ENCODE results near the gene SCPEP1.
"Not testable (repeated sequence)": the region's sequence is repeated elsewhere in the genome, so short reads cannot be mapped to it uniquely, and the experiment has no call there.

The SCPEP1 gene

DNA sequence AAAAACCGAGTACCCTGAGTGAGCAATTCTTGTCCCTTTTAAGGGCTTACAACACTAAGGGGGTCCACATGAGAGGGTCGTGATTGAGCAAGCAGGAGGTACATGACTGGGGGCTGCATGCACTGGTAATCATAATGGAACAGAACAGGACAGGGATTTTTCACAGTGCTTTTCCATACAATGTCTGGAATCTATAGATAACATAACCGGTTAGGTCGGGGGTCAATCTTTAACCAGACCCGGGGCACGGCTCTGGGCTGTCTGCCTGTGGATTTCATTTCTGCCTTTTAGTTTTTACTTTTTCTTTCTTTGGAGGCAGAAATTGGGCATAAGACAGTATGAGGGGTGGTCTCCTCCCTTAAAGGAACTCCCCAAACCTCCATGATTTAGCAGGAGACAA lies 12.2 kb upstream of the SCPEP1 start:
- not testable (repeated sequence) for DNase-seq

DNA sequence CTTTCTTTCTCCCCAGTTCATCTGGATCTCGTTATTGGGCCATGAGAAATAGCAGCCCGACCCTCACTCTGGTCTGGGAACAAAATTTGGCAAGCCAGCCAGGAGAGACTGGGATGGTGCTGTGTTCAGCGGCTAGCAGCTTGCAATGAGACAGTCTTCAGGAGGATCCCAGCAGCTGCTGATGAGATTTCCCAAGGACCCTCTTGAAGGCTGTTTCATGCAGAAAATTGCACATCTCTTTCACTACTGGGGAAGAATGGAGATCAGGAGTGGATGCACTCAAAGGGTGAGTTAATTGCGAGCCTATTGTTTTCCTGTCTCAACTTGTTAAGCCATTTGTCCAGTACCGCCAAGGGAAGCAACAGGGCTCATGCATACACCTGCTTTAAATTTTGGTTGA lies 11.6 kb upstream of the SCPEP1 start:
- no peak for DNase-seq

DNA sequence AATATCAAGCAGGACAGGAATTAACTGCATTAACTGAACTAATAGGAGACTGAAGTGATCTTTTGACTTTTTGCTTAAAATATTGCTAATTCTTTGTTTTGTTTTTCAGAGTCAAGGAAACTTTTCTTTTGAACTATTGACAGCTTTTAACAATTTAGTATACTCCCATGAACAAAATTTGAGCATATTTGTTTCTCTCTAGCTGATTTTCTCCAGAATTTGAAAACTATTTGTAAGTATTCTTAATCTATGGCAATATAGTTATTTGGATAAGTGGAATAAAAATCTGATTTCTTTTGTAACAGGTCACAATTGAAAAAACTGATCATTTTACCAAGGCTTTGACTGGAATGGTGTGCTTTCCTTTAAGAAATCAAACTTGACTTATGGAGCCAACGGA lies 7.0 kb upstream of the SCPEP1 start:
- no peak for DNase-seq

DNA sequence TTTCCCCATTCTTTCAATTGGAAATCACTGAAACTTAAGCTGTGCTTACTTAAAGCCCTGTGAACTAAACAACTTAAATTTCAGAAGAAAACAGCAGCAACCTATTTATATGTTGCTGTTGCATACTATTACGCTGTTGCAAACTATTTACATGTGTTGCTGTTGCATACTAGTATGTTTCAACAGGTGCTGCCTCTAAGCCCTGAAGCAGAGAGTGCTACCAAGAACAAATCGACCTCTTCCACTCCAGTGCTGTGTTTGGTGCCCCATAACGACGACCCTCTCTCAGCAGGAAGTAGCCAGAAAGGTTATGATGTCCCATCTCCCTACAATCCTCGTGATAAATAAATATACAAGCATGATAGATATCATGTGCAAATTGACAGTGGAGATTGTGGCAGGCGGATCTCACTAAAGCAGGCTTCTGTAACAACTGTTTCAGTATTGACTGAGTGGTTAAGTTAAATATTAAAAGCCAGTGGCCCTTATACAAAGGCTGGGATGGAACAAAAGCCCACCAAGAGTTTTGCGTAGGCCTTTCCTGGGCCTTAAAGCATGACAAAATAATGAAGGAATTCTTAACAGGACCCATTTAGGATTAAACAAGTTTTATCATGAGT lies 5.7 kb upstream of the SCPEP1 start:
- no peak for DNase-seq

DNA sequence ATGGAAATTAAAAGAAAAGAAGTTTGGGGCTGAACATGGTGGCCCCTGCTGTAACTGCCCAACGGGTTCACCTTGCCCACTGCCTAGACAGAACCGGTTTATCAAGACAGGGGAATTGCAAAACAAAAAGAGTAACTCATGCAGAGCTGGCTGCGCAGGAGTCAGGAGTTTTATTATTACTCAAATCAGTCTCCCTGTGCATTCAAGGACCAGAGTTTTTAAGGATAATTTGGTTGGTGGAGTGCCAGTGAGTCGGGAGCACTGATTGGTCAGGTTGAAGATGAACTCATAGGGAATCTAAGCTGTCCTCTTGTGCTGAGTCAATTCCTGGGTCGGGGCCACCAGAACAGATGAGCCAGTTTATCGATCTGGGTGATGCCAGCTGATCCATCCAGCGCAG lies 4.4 kb upstream of the SCPEP1 start:
- no peak for DNase-seq

DNA sequence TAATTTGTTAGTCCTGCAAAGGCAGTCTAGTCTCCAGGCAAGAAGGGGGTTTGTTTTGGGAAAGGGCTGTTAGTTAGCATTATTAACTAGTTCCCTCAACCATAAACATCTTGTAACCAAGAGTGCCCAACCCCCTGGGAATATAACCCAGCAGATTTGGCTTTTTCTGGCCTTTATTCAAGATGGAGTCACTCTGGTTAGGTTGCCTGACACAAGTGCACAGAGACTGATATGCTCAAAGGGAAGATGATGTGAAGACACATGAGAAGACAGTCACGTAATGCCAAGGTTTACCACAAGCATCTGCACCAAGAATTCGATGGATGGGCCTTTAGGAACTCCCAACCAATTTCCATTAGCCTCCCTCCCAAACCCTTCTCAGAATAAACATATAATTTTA lies 3.9 kb upstream of the SCPEP1 start:
- DNase-seq: no peak

DNA sequence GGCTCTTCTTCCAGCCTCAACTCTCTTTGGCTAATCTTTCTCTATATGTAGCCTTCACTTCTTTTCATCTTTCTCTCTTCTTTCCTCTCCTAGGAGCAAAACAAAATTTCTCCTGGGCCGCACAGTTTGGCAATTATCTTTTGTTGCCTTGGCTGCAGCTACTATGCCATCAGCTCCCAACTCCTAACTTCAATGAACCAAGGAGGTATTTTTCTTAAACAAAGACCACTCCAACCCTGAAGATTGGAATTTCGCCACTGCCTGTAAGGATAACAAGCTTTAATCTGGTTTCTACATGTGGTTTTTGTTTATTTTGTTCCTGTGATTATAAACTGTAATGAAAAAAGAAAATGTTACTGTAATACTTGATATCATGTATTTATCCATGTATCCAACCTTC lies 2.3 kb upstream of the SCPEP1 start:
- DNase-seq: no peak

DNA sequence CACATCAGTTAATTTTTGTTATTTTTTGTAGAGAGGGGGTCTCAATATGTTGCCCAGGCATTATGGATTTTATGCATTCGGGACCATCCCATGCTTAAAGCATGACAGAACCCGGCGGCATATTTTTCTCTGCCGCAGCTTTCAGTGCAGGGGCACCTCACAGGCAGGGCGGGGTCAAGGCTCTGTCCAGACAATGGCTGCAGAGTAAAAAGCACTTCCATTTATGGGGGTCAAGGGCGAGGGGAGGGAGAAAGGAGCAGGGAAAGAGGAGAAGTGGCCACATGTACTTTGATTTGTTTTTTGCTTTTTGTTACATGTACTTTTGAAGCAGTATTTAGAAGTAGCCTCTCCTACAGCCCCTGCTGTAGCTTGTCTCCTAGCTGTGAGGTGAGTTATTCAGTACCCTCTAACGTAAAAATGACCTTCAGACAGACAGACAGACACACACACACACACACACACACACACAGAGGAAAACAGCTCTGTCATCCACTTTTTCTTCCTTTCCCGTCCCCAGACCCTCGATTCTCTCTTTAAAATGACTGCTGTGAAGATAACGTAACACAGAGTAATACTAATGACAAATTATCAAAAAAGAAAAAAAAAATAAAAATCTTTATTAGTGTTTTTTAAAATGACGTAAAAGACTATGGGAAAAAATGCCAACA lies 856 bp upstream of the SCPEP1 start:
- no peak for DNase-seq

DNA sequence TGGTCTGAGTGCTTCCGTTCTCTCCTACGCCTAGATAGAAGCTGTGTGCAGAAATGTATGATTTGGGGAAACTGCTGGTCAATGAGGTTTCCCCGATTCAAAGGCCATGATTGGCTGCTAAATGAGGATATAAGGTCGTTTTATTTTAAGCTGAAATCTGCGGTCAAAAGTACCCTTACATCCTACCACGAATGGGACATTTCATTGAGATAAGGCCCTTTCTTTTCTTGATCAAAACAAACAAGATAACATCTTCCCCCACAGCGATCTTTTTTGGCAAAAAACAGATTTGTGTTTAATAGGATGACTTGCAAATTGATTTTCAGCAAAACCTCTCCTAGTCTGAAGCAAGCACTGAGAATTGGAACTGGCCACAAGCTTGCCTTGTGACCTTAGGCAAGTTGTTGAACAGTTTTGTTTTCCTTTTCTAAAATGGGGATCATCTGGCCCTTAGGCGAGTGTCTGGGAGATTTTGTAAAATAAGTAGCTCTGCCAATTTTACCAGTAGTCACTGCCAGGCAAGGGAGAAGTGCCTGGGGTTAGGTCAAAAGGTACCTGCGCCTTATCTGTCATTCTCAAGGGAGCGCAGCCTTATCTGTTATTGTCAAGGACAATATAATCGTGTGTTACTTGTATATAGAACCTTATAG lies 635 bp downstream of the SCPEP1 start:
- no peak for DNase-seq

DNA sequence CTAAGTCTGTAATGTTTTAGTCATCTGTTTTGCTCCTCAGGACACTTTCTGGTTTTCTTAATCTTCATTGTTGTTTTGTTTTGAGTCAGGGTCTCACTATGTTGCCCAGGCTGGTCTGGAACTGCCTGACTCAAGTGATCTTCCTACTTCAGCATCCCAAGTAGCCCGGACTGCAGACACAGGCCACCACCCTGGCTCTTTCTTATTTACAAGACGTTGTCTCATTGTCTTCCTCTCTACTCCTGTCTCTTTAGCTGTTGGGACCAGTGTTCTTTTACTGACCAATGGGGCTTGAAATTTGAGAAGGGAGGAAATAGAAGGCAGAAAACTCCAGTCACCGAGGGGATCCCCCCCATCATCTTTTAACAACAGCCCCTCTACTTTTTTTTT lies 1.2 kb downstream of the SCPEP1 start:
- DNase-seq: no peak

DNA sequence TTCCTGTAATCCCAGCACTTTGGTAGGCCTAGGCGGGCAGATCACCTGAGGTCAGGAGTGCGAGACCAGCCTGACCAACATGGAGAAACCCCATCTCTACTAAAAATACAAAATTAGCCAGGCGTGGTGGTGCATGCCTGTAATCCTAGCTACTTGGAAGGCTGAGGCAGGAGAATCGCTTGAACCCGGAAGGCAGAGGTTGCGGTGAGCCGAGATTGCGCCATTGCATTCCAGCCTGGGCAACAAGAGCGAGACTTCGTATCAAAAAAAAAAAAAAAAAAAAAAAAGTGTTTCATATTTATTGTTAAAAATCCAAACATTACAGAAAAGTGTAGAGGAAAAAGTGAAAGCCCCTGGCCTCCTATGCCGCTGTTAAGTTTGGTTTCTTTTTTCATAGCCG lies 2.6 kb downstream of the SCPEP1 start:
- DNase-seq: not testable (repeated sequence)

DNA sequence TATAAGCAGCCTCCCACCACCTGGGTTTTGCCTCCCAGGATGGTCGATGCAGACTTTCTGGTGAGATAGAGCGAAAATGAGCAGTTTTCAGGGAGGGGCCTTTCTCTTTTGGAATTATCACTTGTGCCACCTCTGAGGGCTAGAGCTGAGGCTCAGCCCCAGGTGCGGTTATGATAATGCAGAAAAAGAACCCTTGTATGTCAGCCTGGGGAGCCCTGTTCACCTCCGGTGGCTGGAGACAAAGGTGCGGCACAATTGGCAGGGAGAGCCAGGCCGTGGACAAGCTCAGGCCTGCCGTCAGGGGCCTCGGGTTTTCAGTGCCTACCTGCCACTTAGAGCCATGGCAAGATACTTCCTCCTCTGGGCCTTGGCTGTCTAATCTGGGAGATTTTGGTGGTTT lies 4.4 kb downstream of the SCPEP1 start:
- DNase-seq: no peak

DNA sequence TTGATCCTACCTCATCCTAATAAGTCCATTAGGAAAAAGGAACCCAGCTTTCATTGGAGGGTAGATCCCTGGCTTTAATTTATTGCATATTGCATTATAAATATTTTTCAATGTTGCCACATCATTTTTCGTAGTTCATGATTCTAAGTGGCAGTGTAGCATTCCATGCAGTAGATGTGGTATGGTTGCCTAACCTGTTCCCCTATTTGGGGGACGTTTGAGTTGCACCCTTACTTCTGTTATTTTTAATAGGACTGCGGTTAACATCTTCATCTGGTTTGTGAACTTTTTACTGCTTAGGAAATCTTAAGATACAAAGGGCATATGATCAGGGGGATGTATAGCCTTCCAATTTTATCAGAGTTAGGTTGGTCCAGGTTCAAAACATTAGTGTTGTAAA lies 5.4 kb downstream of the SCPEP1 start:
- no peak for DNase-seq

DNA sequence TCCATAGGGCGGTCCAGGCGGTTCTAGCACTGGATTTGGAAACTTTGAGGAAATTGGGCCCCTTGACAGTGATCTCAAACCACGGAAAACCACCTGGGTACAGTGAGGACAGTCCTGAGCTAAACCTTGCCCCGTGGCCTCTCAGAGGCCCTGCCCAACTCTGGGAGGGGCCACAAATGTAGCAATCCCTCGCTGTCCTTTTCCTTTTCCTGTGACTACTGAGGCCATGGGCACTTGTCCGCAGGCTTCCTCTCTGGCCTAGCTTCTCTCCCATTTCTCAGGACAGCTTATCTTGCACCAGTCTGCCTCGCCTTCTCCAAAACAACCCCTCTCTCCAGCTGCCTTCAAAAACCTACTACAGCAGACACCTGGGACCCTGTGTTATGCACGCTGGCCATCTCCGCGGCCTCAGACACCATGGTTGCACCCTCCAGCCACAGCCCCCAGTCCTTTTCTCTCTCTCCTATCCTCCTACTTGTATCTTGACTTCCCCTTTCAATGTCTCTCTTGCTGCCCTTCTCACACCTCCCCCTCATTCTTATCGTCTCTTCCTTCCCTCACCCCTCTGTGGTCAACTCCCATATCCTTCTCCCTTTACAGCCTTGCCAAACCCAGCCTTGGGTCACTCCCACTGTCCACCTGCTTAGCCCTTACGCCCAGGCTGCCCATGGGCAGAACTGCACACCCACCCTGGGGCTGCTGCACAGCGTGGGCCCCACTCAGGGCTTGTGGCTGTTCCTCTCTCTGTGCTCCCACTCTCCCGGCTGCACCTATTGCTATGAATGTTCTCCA lies 7.6 kb downstream of the SCPEP1 start:
- no peak for DNase-seq

DNA sequence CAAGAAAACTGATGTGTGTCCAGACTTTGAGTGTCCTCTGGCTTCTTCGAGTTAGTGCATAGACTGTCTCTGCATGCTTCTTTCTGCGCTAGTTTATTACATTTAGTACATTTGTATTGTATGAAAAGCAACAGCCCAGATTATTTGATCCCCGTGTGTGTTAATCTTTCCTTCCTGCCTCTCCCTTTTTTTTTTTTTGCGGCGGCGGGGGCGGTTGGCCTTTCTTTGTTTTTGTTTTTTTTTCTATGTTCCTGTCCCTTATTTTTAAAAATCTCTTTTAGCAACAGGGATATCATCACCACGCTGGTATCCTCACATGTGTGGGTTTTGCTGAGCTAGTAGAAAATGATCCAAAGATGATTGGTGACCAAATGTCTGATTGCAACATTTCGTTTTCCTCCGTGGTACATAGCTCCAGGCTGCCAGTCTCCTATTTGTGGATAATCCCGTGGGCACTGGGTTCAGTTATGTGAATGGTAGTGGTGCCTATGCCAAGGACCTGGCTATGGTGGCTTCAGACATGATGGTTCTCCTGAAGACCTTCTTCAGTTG lies 9.4 kb downstream of the SCPEP1 start:
- DNase-seq: no peak

DNA sequence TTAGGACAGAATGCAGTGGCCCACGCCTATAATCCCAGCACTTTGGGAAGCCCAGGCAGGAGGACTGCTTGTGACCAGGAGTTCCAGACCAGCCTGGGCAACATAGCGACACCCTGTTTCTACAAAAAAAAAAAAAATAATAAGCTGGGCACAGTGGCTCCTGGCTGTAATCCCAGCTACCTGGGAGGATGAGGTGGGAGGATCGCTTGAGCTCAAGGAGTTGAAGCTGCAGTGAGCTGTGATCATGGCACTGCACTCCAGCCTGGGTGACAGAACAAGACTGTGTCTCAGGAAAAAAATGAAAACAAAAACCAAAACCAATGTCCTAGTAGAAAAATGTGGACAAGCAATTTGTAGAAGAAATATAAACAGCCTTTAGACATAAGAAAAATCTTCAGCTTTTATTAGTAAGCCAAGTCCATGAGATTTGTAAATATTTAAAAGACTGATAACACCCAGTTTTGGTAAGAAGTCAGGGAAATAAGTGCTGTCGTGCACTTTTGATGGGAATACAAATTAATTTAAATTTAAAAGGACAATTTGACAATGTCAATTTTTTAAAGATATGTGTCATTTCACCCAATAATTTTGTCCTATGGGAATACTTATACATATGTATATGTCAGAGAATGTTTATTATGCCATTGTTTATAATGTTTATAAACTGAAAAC lies 11.1 kb downstream of the SCPEP1 start:
- no peak for DNase-seq

DNA sequence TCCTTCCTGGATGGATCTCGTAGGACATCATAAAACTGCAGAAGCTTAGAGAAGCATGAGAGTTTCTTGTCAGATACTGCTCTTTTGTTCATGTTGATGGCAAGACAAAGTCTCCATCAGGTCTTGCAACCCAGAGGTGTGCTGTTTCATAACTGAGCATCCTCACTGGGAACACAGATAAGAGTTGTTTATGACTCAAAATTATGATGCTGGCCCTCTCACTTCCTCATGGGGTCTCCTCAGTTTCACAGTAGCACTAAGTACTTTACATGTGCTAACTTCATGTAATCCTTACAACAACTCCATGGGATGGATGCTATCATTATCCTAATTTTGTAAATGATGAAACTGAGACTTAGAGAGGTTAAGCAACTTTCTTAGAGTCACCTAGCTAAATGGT lies 14.4 kb downstream of the SCPEP1 start:
- DNase-seq: no peak

DNA sequence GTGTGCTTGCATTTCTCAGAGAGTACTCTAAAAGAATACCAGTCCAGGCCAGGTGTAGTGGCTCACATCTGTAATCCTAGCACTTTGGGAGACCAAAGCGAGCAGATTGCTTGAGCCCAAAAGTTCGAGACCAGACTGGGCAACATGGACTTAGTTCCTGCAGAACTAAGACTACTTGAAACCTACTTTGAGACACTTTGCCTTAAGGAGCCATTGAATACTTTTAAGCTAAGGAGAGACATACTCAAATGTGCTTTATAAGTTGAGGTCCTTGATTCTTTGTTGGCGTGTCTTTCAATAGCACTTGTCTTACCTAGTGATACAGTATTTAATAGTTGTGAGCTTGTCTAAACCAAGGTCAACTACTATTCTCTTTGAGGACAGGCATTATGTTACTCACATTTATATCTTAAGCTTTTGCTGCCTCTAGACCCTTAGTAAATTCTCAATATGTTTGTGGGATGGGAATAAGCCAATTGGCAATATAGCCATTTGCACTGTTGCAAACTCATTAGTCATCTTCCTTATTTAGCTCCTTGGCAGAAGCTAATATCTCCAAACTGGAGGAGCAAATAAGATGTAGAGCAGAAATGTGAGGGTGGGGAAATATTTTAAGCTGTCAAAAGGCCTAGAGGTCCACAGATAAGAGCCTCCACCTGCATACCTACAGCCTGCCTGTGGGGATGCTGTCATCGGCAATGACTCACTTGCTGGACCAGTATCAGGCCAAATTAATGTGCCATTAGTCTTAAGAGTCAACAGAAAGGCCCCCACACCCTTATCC lies 16.3 kb downstream of the SCPEP1 start:
- DNase-seq: no peak

DNA sequence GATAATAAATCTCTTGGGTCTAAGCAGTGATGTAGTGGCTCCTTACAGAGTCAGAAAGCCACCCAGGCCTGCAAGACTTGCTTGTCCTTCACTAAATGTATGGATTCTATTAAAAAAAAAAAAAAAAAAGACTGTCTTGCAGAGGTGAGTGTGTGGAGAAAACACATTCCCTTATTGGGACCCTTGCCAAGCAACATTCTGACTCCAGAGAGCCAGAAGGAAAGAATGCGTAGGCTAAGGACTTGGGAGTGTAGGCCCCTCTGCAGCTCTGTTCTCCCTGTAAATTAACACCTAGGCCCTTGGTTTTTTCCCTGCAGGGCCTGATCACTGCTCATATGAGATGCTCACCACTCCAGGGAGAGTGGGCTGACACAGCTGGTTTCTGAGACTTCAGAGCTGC lies 17.8 kb downstream of the SCPEP1 start:
- no peak for DNase-seq

DNA sequence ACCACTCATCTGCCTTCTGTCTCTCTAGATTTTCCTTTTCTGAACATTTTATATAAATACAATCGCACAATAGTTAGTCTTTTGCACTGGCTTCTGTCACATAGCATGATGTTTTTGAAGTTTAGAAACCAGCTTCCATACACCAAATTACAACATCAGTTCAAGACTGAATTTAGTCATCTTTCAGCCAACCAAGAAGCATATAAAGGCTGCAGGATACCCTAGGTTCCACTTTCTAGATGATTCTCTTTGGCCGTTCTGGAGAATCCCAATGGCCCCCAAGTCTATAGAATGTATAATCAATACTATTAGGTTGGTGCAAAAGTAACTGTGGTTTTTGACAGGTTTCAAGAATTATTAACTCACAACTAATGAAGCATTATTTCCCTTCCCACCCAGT lies 19.4 kb downstream of the SCPEP1 start:
- no peak for DNase-seq

DNA sequence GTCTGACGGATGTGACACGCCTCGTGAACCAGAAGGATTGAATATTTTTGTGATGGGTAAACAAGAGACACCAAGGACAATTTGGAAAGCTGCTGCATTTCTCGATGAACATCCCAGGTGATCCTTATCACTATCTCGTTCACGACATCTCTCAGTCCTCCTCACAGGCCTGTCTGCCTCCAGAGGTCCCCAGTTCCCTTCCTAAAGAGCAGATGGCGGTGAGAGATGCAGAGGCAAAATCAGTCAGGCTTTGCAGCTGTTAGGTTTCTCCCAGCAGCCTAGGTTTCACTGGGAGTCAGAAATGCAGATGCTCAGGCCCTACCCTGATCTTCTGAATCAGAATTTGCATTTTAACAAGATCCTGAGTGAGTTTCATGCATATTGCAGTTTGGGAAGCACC lies 23.6 kb downstream of the SCPEP1 start:
- no peak for DNase-seq

DNA sequence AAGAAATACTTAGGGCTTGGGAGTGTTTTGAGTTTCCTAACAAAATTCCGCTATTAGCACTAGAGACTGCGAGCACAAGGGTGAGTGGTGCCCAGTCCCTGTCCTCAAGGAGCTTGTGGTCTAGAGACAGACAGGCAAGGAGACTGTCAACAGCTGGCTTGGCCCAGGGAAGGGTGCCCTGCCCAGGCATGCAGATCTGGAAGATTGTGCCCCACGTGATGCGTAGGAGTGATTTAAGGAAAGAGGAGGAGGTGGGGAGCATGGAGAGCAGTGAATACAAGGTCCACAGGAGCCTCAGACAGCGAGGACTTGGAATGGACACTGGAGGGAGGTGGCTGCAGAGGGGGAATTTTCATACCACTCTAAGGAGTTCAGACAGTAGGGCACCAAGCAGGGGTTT lies 25.0 kb downstream of the SCPEP1 start:
- no peak for DNase-seq
